GM12878 (cell line): ENCODE measurements around the gene TYW5. TPM values are rescaled to one million over a fixed set of nuclear protein-coding genes. Genes with fewer than 3 reads are reported as not detected.

Experiments
- ATAC-seq: fragments of 200-7000 bp; cut with Tn5 transposase; 3 replicates; pipeline ENCODE4 v1.9.1; 2020; ENCODE audit warnings: mild to moderate bottlenecking, moderate library complexity
- BruUV-seq: library from RNA; stranded (reverse); fragments of 400-500 nt; replicated peaks from 2 replicates; lab custom pipeline; 2021; lab: Mats Ljungman, UMichigan
- CTCF ChIA-PET: fragments of 300-600 bp; sonication (Branson Sonifier 250); formaldehyde crosslinking; extraction: SDS; loops from one replicate; lab custom pipeline; 2021; ENCODE audit warnings: inconsistent platforms; lab: Yijun Ruan, JAX
- POLR2A ChIA-PET: fragments of 350-600 bp; formaldehyde crosslinking; extraction: SDS; loops from one replicate; lab custom pipeline; 2021; ENCODE audit warnings: inconsistent platforms; lab: Charles Lee
- RAD21 ChIA-PET: fragments of 300-600 bp; sonication (Branson Sonifier 250); formaldehyde crosslinking; loops from one replicate; lab custom pipeline; 2023; ENCODE audit warnings: antibody characterized with exemption; ENCODE audit not compliant: unreplicated experiment; lab: Charles Lee
- SMC1A ChIA-PET: fragments of 300-600 bp; sonication (Branson Sonifier 250); formaldehyde crosslinking; loops from one replicate; lab custom pipeline; 2023; ENCODE audit not compliant: unreplicated experiment, uncharacterized antibody; lab: Charles Lee
- DNase-seq: peaks from one replicate; pipeline ENCODE4 v3.0.0-alpha.2; 2011; ENCODE audit warnings: low read depth, low spot score
- FAIRE-seq: peaks from 3 replicates; lab custom pipeline; 2011; peaks lifted over from hg19 to GRCh38; lab: Jason Lieb, UNC
- H2AFZ ChIP-seq: 2 replicates; pipeline ENCODE4 v1.6.0; 2011; ENCODE audit warnings: low read depth, low read length, control low read depth; ENCODE audit not compliant: control insufficient read depth
- H3K27ac ChIP-seq: 2 replicates; pipeline ENCODE4 v1.5.1; 2011; ENCODE audit warnings: control low read depth; ENCODE audit not compliant: control insufficient read depth, insufficient read depth
- H3K27me3 ChIP-seq, 2 experiments: replicated peaks in 1 of 2; 2 replicates each; pipeline versions ENCODE4 v1.6.0 to v1.6.1; 2011; ENCODE audit warnings: low read length in 1 of 2; ENCODE audit not compliant: control insufficient read depth in 2 of 2, insufficient read depth in 2 of 2
- H3K36me3 ChIP-seq, 2 experiments: 2 replicates each; pipeline ENCODE4 v1.5.1; 2011; ENCODE audit warnings: low read length in 1 of 2; ENCODE audit not compliant: control insufficient read depth in 2 of 2, insufficient read depth in 2 of 2
- H3K4me1 ChIP-seq: 2 replicates; pipeline ENCODE4 v1.6.1; 2011; ENCODE audit warnings: mild to moderate bottlenecking, low read length, moderate library complexity, mixed read lengths; ENCODE audit not compliant: control insufficient read depth, insufficient read depth
- H3K4me2 ChIP-seq: 2 replicates; pipeline ENCODE4 v1.6.0; 2011; ENCODE audit warnings: control low read depth; ENCODE audit not compliant: control insufficient read depth, insufficient read depth
- H3K4me3 ChIP-seq: fragments of 200-600 bp; sonication (generic); 2 replicates; pipeline ENCODE4 v1.5.1; 2016
- H3K79me2 ChIP-seq: 2 replicates; pipeline ENCODE4 v1.6.0; 2011; ENCODE audit warnings: low read length; ENCODE audit not compliant: control insufficient read depth, insufficient read depth
- H3K9ac ChIP-seq: 2 replicates; pipeline ENCODE4 v1.8.0; 2011; ENCODE audit warnings: low read length, control low read depth, mixed read lengths; ENCODE audit not compliant: control insufficient read depth, insufficient read depth
- H3K9me3 ChIP-seq: replicated peaks from 3 replicates; pipeline ENCODE4 v1.5.1; 2011; ENCODE audit warnings: mild to moderate bottlenecking, low read length; ENCODE audit not compliant: control insufficient read depth, insufficient read depth
- H4K20me1 ChIP-seq: 2 replicates; pipeline ENCODE4 v1.6.0; 2011; ENCODE audit not compliant: control insufficient read depth, insufficient read depth
- CBX3 ChIP-seq: fragments of 200-600 bp; sonication (generic); IDR thresholded peaks from 2 replicates; pipeline ENCODE4 v1.6.1; 2016; ENCODE audit warnings: low read depth, borderline replicate concordance
- ETV6 ChIP-seq, 2 experiments: fragments of 450-650 bp in 1 of 2; IDR thresholded peaks in 1 of 2; conservative IDR thresholded peaks in 1 of 2; 2 replicates each; pipeline ENCODE4 v1.6.1; 2014; ENCODE audit warnings: antibody characterized with exemption in 1 of 2, borderline replicate concordance in 1 of 2, low read depth in 1 of 2, mild to moderate bottlenecking in 1 of 2, moderate library complexity in 1 of 2
- PAX5 ChIP-seq: IDR thresholded peaks from 2 replicates; pipeline ENCODE4 v1.6.1; 2011; ENCODE audit warnings: low read depth, low read length, borderline replicate concordance
- PAX8 ChIP-seq: fragments of 450-650 bp; IDR thresholded peaks from 2 replicates; pipeline ENCODE4 v1.6.1; 2017; ENCODE audit warnings: mild to moderate bottlenecking, moderate library complexity
- POLR2A ChIP-seq: IDR thresholded peaks from 2 replicates; pipeline ENCODE4 v1.6.1; 2011; ENCODE audit warnings: low read depth, mild to moderate bottlenecking, low read length
- RAD21 ChIP-seq: IDR thresholded peaks from 2 replicates; pipeline ENCODE4 v1.6.1; 2011; ENCODE audit warnings: mild to moderate bottlenecking, low read depth, low read length, moderate library complexity; ENCODE audit not compliant: insufficient read depth
- RB1 ChIP-seq: fragments of 450-650 bp; formaldehyde crosslinking; IDR thresholded peaks from 2 replicates; pipeline ENCODE4 v1.6.1; 2017; ENCODE audit warnings: mild to moderate bottlenecking, borderline replicate concordance
- RUNX3 ChIP-seq: IDR thresholded peaks from 2 replicates; pipeline ENCODE4 v1.6.1; 2012; ENCODE audit warnings: low read length, inconsistent platforms
- SMAD1 ChIP-seq: fragments of 450-650 bp; IDR thresholded peaks from 2 replicates; pipeline ENCODE4 v1.6.1; 2018; ENCODE audit warnings: mild to moderate bottlenecking, low read depth; ENCODE audit not compliant: partially characterized antibody
- SP1 ChIP-seq: IDR thresholded peaks from one replicate; pipeline ENCODE4 v1.6.1; 2011; ENCODE audit warnings: low read depth, low read length
- TARDBP ChIP-seq: IDR thresholded peaks from 2 replicates; pipeline ENCODE4 v1.6.1; 2016; ENCODE audit warnings: borderline replicate concordance
- ZNF217 ChIP-seq: fragments of 450-650 bp; IDR thresholded peaks from 2 replicates; pipeline ENCODE4 v1.6.1; 2017; ENCODE audit warnings: antibody characterized with exemption, mild to moderate bottlenecking
- ZSCAN29 ChIP-seq: fragments of 450-650 bp; IDR thresholded peaks from 2 replicates; pipeline ENCODE4 v1.6.1; 2017; ENCODE audit warnings: mild to moderate bottlenecking, moderate library complexity
- WGBS: methylation state at CpG from one replicate; pipeline ENCODE4 v1.1.6; 2016; ENCODE audit warnings: low lambda C conversion rate; ENCODE audit not compliant: insufficient replicate concordance, insufficient coverage; ENCODE audit errors: missing lambda C conversion rate; 5-methylcytosine and 5-hydroxymethylcytosine counted together
- in situ Hi-C: fragments of 300-500 bp; cut with MboI; formaldehyde crosslinking; loops from 9 replicates; pipeline ENCODE4 v1.14.3; 2018; ENCODE audit warnings: mixed read lengths
- intact Hi-C: fragments of 100-400 bp; cut with micrococcal nuclease; formaldehyde crosslinking; loops from one replicate; pipeline ENCODE4 v1.14.2; 2022; ENCODE audit not compliant: unreplicated experiment
- polyA plus RNA-seq, 11 experiments: library from polyadenylated mRNA; depleted of rRNA in 4 of 11; unstranded in 6 of 11; stranded (reverse) in 5 of 11; fragments of >200 nt; fragmentation: Nextera tagmentation in 4 of 11; fragmentation: Illumina TruSeq in 1 of 11; extraction: Ambion mirVana in 4 of 11; extraction: Trizol in 1 of 11; gene quantifications; 1 replicate in 1 of 11; 2 replicates in 10 of 11; pipeline versions ENCODE4 v1.2.1 to v1.2.3, GENCODE V29; 2011 to 2016; ENCODE audit warnings: inconsistent platforms in 2 of 11, missing spikeins in 2 of 11, low read depth in 1 of 11
- total RNA-seq, 4 experiments: library from RNA; depleted of rRNA in 3 of 4; stranded (reverse); fragments of >200 nt in 3 of 4; fragmentation: Illumina TruSeq in 1 of 4; extraction: Trizol in 1 of 4; gene quantifications; 2 replicates each; pipeline versions ENCODE4 v1.2.1 to v1.2.3, GENCODE V29; 2013 to 2021
- TF ChIP-seq, protein P1 (sequence below): IDR thresholded peaks from 2 replicates; pipeline ENCODE4 v1.6.1; 2011; ENCODE audit warnings: borderline replicate concordance, low read depth, mild to moderate bottlenecking, moderate library complexity, low read length; ENCODE audit not compliant: insufficient read depth, poor library complexity, severe bottlenecking
- TF ChIP-seq, protein P2 (sequence below): IDR thresholded peaks from 2 replicates; pipeline ENCODE4 v1.6.1; 2012; ENCODE audit warnings: low read depth, low read length, improper control_type of control experiment

The TYW5 gene
- total and polyA plus RNA-seq, 10 of the 15 experiments (the other 5 are each of a cell fraction or from before 2014, with no cell fraction given), result 4.6 to 11.8 (median 7.4) TPM

DNA sequence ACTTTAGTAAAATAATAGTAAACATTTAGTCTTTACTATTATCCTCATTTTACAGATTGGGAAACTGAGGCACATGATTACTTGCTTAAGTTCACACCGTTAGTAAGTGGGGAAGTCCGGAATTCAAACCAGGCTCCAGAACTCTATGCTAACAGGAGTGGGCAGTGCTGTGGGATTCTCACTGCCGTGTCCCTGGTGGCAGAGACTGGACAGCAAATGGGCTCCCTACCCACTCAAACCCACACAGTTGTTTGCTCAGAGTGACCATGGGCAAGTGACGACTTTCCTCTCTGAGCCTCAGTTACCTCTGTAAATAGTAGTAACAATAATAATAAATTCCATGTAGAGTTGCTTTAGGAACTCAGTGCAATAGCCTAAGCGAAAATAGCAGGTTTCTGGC, 24.1 kb upstream of the TYW5 start:
- BruUV-seq, result no TSS peak
- H3K27ac ChIP-seq, result no peak overlapping the region
- no peak for TF ChIP-seq RAD21
- TF ChIP-seq SP1, result no peak
- TF ChIP-seq ETV6 (conservative IDR thresholded peaks at IDR 0.05 in 1 of 2, IDR thresholded peaks at IDR 0.05 in 1 of 2; ENCODE audit: borderline replicate concordance in 1 of 2, low read depth in 1 of 2), result no peak
- TF ChIP-seq ZSCAN29, result no peak
- no peak for TF ChIP-seq PAX8
- no peak for TF ChIP-seq TARDBP
- no peak for TF ChIP-seq SMAD1
- no peak for TF ChIP-seq RUNX3
- TF ChIP-seq, protein P1, sequence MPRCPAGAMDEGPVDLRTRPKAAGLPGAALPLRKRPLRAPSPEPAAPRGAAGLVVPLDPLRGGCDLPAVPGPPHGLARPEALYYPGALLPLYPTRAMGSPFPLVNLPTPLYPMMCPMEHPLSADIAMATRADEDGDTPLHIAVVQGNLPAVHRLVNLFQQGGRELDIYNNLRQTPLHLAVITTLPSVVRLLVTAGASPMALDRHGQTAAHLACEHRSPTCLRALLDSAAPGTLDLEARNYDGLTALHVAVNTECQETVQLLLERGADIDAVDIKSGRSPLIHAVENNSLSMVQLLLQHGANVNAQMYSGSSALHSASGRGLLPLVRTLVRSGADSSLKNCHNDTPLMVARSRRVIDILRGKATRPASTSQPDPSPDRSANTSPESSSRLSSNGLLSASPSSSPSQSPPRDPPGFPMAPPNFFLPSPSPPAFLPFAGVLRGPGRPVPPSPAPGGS, result no peak
- TF ChIP-seq PAX5, result no peak
- no peak for TF ChIP-seq POLR2A
- TF ChIP-seq, protein P2, sequence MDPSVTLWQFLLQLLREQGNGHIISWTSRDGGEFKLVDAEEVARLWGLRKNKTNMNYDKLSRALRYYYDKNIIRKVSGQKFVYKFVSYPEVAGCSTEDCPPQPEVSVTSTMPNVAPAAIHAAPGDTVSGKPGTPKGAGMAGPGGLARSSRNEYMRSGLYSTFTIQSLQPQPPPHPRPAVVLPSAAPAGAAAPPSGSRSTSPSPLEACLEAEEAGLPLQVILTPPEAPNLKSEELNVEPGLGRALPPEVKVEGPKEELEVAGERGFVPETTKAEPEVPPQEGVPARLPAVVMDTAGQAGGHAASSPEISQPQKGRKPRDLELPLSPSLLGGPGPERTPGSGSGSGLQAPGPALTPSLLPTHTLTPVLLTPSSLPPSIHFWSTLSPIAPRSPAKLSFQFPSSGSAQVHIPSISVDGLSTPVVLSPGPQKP, result no peak
- TF ChIP-seq CBX3, result no peak
- no peak for TF ChIP-seq ZNF217
- TF ChIP-seq RB1, result no peak
- no peaks in the 10 kb centered on the region for H3K9me3 ChIP-seq
- H4K20me1 ChIP-seq, result no peaks in the 10 kb centered on the region
- FAIRE-seq (no peak), ATAC-seq (no peak), DNase-seq (no peak)
- no peak overlapping the region for H3K9ac ChIP-seq
- ChIA-PET RAD21 (interaction anchor here (0.8 to 3.4 kb wide), 5 partner anchors 492 to 724 kb away, joined by 3 to 68 read pairs (median 7); no protein-coding TSS in a partner anchor), POLR2A (no interaction called here), CTCF (interaction anchor here (1.1 to 4.2 kb wide), 14 partner anchors 10 to 754 kb away, joined by 3 to 104 read pairs (median 5); no protein-coding TSS in a partner anchor), SMC1A (interaction anchor here (0.9 to 4.2 kb wide), 8 partner anchors 22 to 726 kb away, joined by 3 to 53 read pairs (median 4); no protein-coding TSS in a partner anchor)
- intact Hi-C loops, result loop anchor here (5.0 kb wide), 1 partner anchor 598 kb away; no protein-coding TSS in a partner anchor
- in situ Hi-C loops, result loop anchor here (5.0 to 10.0 kb wide), 2 partner anchors 493 to 725 kb away; no protein-coding TSS in a partner anchor
- H3K36me3 ChIP-seq, result no peaks in the 10 kb centered on the region
- no peak overlapping the region for H2AFZ ChIP-seq
- H3K79me2 ChIP-seq, result no peaks in the 10 kb centered on the region
- 68% methylated on average over 5 of the region's 5 CpGs for WGBS
- no peaks in the 10 kb centered on the region for H3K27me3 ChIP-seq
- H3K4me2 ChIP-seq, result peak overlapping the region; percentile 51; the same call in 1 of the 2 replicates
- 0 out of 2 replicates have a peak, but pooled peaks cover 5% of the 10 kb centered on the region for H3K4me1 ChIP-seq
- no peak overlapping the region for H3K4me3 ChIP-seq
